Lower leg skin (tissue), 3 donors: Measurements from ENCODE around the gene ADARB1.

Experiments
- CTCF ChIP-seq, 3 donors: fragments of 450-650 bp; IDR thresholded peaks; one replicate each; pipeline ENCODE4 v1.5.1; 2016; ENCODE audit warnings: antibody characterized with exemption in 3 of 3, mild to moderate bottlenecking in 3 of 3, moderate library complexity in 2 of 3
- POLR2A ChIP-seq, 2 donors: fragments of 450-650 bp; IDR thresholded peaks; one replicate each; pipeline ENCODE4 v1.6.1; 2016 to 2017; ENCODE audit warnings: antibody characterized with exemption in 2 of 2, mild to moderate bottlenecking in 1 of 2, moderate library complexity in 1 of 2

- TF ChIP-seq CTCF (IDR thresholded peaks at IDR 0.05) (no peak), POLR2A (IDR thresholded peaks at IDR 0.05) (no peak)
These were observed 175.2 kb downstream of the ADARB1 start for GRCh38 chr21:45249626-45250025.
